Measurements from ENCODE around the gene DNAJB2.
"Not testable (repeated sequence)": the region's sequence is repeated elsewhere in the genome, so short reads cannot be mapped to it uniquely, and the experiment has no call there.

The DNAJB2 gene

GRCh38 chr2:219306047-219306446 is 26.9 kb downstream of the DNAJB2 start:
- DNase-seq = no peak

- peak; percentile 66 for DNase-seq
Measured at GRCh38 chr2:219308142-219309101, 29.3 kb downstream of the DNAJB2 start.

- DNase-seq = no peak
Measured at GRCh38 chr2:219309278-219309677, 30.1 kb downstream of the DNAJB2 start, which contains the start of gene PTPRN. Gene PTPRN (minus strand): TSS chr2:219309401. CDS start chr2:219309332, 69 bp downstream.

- not testable (repeated sequence) for DNase-seq
Measured at GRCh38 chr2:219312683-219313263, 33.6 kb downstream of the DNAJB2 start.

GRCh38 chr2:219314804-219315468 is 35.8 kb downstream of the DNAJB2 start:
- no peak for DNase-seq

- DNase-seq = no peak
Measured at GRCh38 chr2:219323434-219323833, 44.3 kb downstream of the DNAJB2 start.

GRCh38 chr2:219325136-219325535 is 46.0 kb downstream of the DNAJB2 start:
- no peak for DNase-seq

GRCh38 chr2:219325657-219326315 is 46.6 kb downstream of the DNAJB2 start:
- no peak for DNase-seq

- no peak for DNase-seq
Measured at GRCh38 chr2:219327719-219328118, 48.6 kb downstream of the DNAJB2 start.

GRCh38 chr2:219331560-219332213 is 52.5 kb downstream of the DNAJB2 start:
- DNase-seq = no peak

GRCh38 chr2:219332542-219332941 is 53.4 kb downstream of the DNAJB2 start, which contains the start of gene RESP18:
Gene RESP18 (minus strand): TSS chr2:219332744.
- no peak for DNase-seq

- no peak for DNase-seq
Measured at GRCh38 chr2:219334076-219334475, 54.9 kb downstream of the DNAJB2 start.

GRCh38 chr2:219335373-219335786 is 56.2 kb downstream of the DNAJB2 start:
- no peak for DNase-seq

Data from stimulated activated CD4-positive, alpha-beta T cell treated with anti-CD3 and anti-CD28 coated beads, Interleukin-1b, Interleukin-23, amount 100 ng/mL, for 48 hours (primary cell).